ENCODE results near the gene CC2D1A. TPM values are rescaled to one million over a fixed set of nuclear protein-coding genes. Genes with fewer than 3 reads are reported as not detected.

The CC2D1A gene
- total and polyA plus RNA-seq, 4 donors, result 7.4 to 12.0 (median 9.9) TPM

GRCh38 chr19:13968383-13968935 is 62.5 kb downstream of the CC2D1A start (continued):
- no peak for TF ChIP-seq REST (IDR thresholded peaks at IDR 0.05)

GRCh38 chr19:13968999-13969398 is 63.0 kb downstream of the CC2D1A start:
- WGBS, result 96% methylated on average over 18 of the region's 18 CpGs
- peaks cover 26 to 75% (median 31%) of the 10 kb centered on the region in 4 donors for H3K36me3 ChIP-seq (ENCODE audit: control insufficient read depth in 4 of 4, insufficient read depth in 3 of 4, low read depth in 1 of 4, low read length in 3 of 4)
- no peaks in the 10 kb centered on the region for H3K4me1 ChIP-seq (ENCODE audit: control insufficient read depth in 4 of 4, insufficient read depth in 4 of 4, low read length in 3 of 4)
- H3K27ac ChIP-seq (ENCODE audit: low read depth in 1 of 2, low read length in 2 of 2), result no peak overlapping the region
- TF ChIP-seq CTCF (IDR thresholded peaks at IDR 0.05; ENCODE audit: low read depth, low read length, missing input control) (no peak), ATF3 (IDR thresholded peaks at IDR 0.05) (no peak)
- H3K27me3 ChIP-seq (ENCODE audit: control insufficient read depth in 4 of 4, insufficient read depth in 4 of 4, low read length in 3 of 4), result no peaks in the 10 kb centered on the region
- no peak for DNase-seq (ENCODE audit: low spot score)
- H3K9ac ChIP-seq (ENCODE audit: low read depth in 1 of 2, low read length in 2 of 2), result no peak overlapping the region
- no peak overlapping the region for H3K4me3 ChIP-seq (ENCODE audit: low read depth in 1 of 3, low read length in 3 of 3)
- no peaks in the 10 kb centered on the region for H3K9me3 ChIP-seq (ENCODE audit: control insufficient read depth in 4 of 4, low read length in 3 of 4)

- no peak overlapping the region for H3K4me3 ChIP-seq (ENCODE audit: low read depth in 1 of 3, low read length in 3 of 3)
- H3K27me3 ChIP-seq (ENCODE audit: control insufficient read depth in 4 of 4, insufficient read depth in 4 of 4, low read length in 3 of 4), result no peaks in the 10 kb centered on the region
- WGBS, result 96% methylated on average over 18 of the region's 18 CpGs
- DNase-seq (ENCODE audit: low spot score), result no peak
- no peaks in the 10 kb centered on the region for H3K4me1 ChIP-seq (ENCODE audit: control insufficient read depth in 4 of 4, insufficient read depth in 4 of 4, low read length in 3 of 4)
- peaks cover 23 to 69% (median 30%) of the 10 kb centered on the region in 4 donors for H3K36me3 ChIP-seq (ENCODE audit: control insufficient read depth in 4 of 4, insufficient read depth in 3 of 4, low read depth in 1 of 4, low read length in 3 of 4)
- H3K9ac ChIP-seq (ENCODE audit: low read depth in 1 of 2, low read length in 2 of 2), result no peak overlapping the region
- no peak overlapping the region for H3K27ac ChIP-seq (ENCODE audit: low read depth in 1 of 2, low read length in 2 of 2)
- H3K9me3 ChIP-seq (ENCODE audit: control insufficient read depth in 4 of 4, low read length in 3 of 4), result no peaks in the 10 kb centered on the region
- TF ChIP-seq HNF4A (conservative IDR thresholded peaks at IDR 0.05) (no peak), RAD21 (IDR thresholded peaks at IDR 0.05) (no peak), NR2F2 (IDR thresholded peaks at IDR 0.05) (no peak), SP1 (IDR thresholded peaks at IDR 0.05) (no peak), FOXA2 (IDR thresholded peaks at IDR 0.05) (no peak), YY1 (IDR thresholded peaks at IDR 0.05) (no peak), MAX (IDR thresholded peaks at IDR 0.05) (no peak), TAF1 (conservative IDR thresholded peaks at IDR 0.05) (no peak), JUND (IDR thresholded peaks at IDR 0.05) (no peak), ZBTB33 (IDR thresholded peaks at IDR 0.05) (no peak), FOXA1 (IDR thresholded peaks at IDR 0.05) (no peak), CTCF (IDR thresholded peaks at IDR 0.05; ENCODE audit: low read depth, low read length, missing input control) (no peak), HNF4G (IDR thresholded peaks at IDR 0.05) (no peak), EGR1 (IDR thresholded peaks at IDR 0.05; ENCODE audit: low read depth in 2 of 2) (no peak), ATF3 (IDR thresholded peaks at IDR 0.05) (no peak), RXRA (IDR thresholded peaks at IDR 0.05) (no peak)
Measured at GRCh38 chr19:13969897-13970296, 63.9 kb downstream of the CC2D1A start.

Data from liver (tissue), 9 donors.